Calu3 (cell line): ENCODE data around the gene HIPK3. TPM values are rescaled to one million over a fixed set of nuclear protein-coding genes. Genes with fewer than 3 reads are reported as not detected.
A peak's percentile ranks its signal among the peaks of the same experiment; 100 is the strongest.

Source experiments
- BruUV-seq: library from RNA; stranded (reverse); fragments of 400-500 nt; replicated peaks from 2 replicates; lab custom pipeline; 2021; lab: Mats Ljungman, UMichigan
- CTCF ChIA-PET: fragments of 300-600 bp; sonication (Branson Sonifier 250); formaldehyde crosslinking; loops from one replicate; lab custom pipeline; 2022; ENCODE audit warnings: antibody characterized with exemption; lab: Charles Lee
- DNase-seq: peaks from one replicate; pipeline ENCODE4 v3.0.0; 2022
- H3K27ac Mint-ChIP-seq: one replicate; pipeline ENCODE4 v1.8.0; 2022; ENCODE audit warnings: mixed read lengths; ENCODE audit not compliant: unreplicated experiment
- H3K27me3 Mint-ChIP-seq: one replicate; pipeline ENCODE4 v1.8.0; 2022; ENCODE audit warnings: mixed read lengths; ENCODE audit not compliant: unreplicated experiment
- H3K36me3 Mint-ChIP-seq: one replicate; pipeline ENCODE4 v1.8.0; 2022; ENCODE audit warnings: mild to moderate bottlenecking, moderate library complexity, mixed read lengths; ENCODE audit not compliant: insufficient read depth, unreplicated experiment
- H3K4me1 Mint-ChIP-seq: one replicate; pipeline ENCODE4 v1.8.0; 2022; ENCODE audit warnings: mild to moderate bottlenecking, low read depth, mixed read lengths; ENCODE audit not compliant: unreplicated experiment
- H3K4me3 Mint-ChIP-seq: one replicate; pipeline ENCODE4 v1.8.0; 2022; ENCODE audit warnings: mild to moderate bottlenecking, low read depth, moderate library complexity, mixed read lengths; ENCODE audit not compliant: unreplicated experiment
- H3K9me3 Mint-ChIP-seq: one replicate; pipeline ENCODE4 v1.8.0; 2022; ENCODE audit warnings: low read depth, mixed read lengths; ENCODE audit not compliant: unreplicated experiment
- CTCF ChIP-seq: fragments of 200-600 bp; IDR thresholded peaks from one replicate; pipeline ENCODE4 v1.8.0; 2022; ENCODE audit warnings: antibody characterized with exemption; ENCODE audit not compliant: unreplicated experiment
- intact Hi-C: fragments of 100-400 bp; cut with micrococcal nuclease; formaldehyde crosslinking; loops from one replicate; pipeline ENCODE4 v1.10.0; 2022; ENCODE audit not compliant: unreplicated experiment
- total RNA-seq: library from RNA; stranded (reverse); gene quantifications from 2 replicates; pipeline ENCODE4 v1.2.3, GENCODE V29; 2022

The HIPK3 gene
- total RNA-seq, 1 experiment from 2014 or later, result 53.6 TPM

- no TSS peak for BruUV-seq
- H3K36me3 Mint-ChIP-seq, result peaks cover 34% of the 10 kb centered on the region
- CTCF ChIA-PET, result interaction anchor here (1.3 kb wide), 1 partner anchor 24 kb away, joined by 3 read pairs; no protein-coding TSS in a partner anchor
- peaks cover 33% of the 10 kb centered on the region for H3K4me1 Mint-ChIP-seq
- H3K27me3 Mint-ChIP-seq, result no peaks in the 10 kb centered on the region
- H3K27ac Mint-ChIP-seq, result no peak overlapping the region
- H3K4me3 Mint-ChIP-seq, result no peak overlapping the region
- no peak for TF ChIP-seq CTCF
- DNase-seq, result no peak
- no peaks in the 10 kb centered on the region for H3K9me3 Mint-ChIP-seq
- intact Hi-C loops, result loop anchor here (5.0 kb wide), 1 partner anchor 65 kb away; no protein-coding TSS in a partner anchor
Observed at GRCh38 chr11:33262011-33262645, 4.9 kb downstream of the HIPK3 start.

GRCh38 chr11:33263549-33263948 lies 6.4 kb downstream of the HIPK3 start:
- no peak for TF ChIP-seq CTCF
- intact Hi-C loops, result loop anchor here (5.0 kb wide), 1 partner anchor 64 kb away; no protein-coding TSS in a partner anchor
- Mint-ChIP-seq H3K4me3 (no peak overlapping the region), H3K9me3 (no peaks in the 10 kb centered on the region), H3K27me3 (no peaks in the 10 kb centered on the region), H3K36me3 (peaks cover 20% of the 10 kb centered on the region), H3K4me1 (peaks cover 33% of the 10 kb centered on the region), H3K27ac (no peak overlapping the region)
- no TSS peak for BruUV-seq
- no peak for DNase-seq
- CTCF ChIA-PET, result interaction anchor here (0.6 kb wide), 1 partner anchor 53 kb away, joined by 3 read pairs; no protein-coding TSS in a partner anchor

GRCh38 chr11:33264926-33265325 lies 7.7 kb downstream of the HIPK3 start:
- Mint-ChIP-seq H3K9me3 (no peaks in the 10 kb centered on the region), H3K4me3 (no peak overlapping the region), H3K4me1 (peaks cover 43% of the 10 kb centered on the region), H3K27me3 (no peaks in the 10 kb centered on the region), H3K27ac (no peak overlapping the region), H3K36me3 (peaks cover 8% of the 10 kb centered on the region)
- TF ChIP-seq CTCF, result no peak
- BruUV-seq, result no TSS peak
- no peak for DNase-seq
- CTCF ChIA-PET, result interaction anchor here (0.7 kb wide), 1 partner anchor 23 kb away, joined by 4 read pairs; no protein-coding TSS in a partner anchor
- intact Hi-C loops, result loop anchor here (5.0 kb wide), 1 partner anchor 62 kb away; no protein-coding TSS in a partner anchor

- no peaks in the 10 kb centered on the region for H3K36me3 Mint-ChIP-seq
- peak overlapping the region; percentile 50 for H3K27ac Mint-ChIP-seq
- peak; percentile 59 for DNase-seq
- CTCF ChIA-PET, result no interaction called here
- TF ChIP-seq CTCF, result no peak
- intact Hi-C loops, result no loop called here
- H3K27me3 Mint-ChIP-seq, result no peaks in the 10 kb centered on the region
- no peak overlapping the region for H3K4me3 Mint-ChIP-seq
- no TSS peak for BruUV-seq
- H3K4me1 Mint-ChIP-seq, result peaks cover 32% of the 10 kb centered on the region
- no peaks in the 10 kb centered on the region for H3K9me3 Mint-ChIP-seq
Observed at GRCh38 chr11:33266393-33267215, 9.4 kb downstream of the HIPK3 start.
